ENCODE results near the gene METTL5.

- TF ChIP-seq CTCF (IDR thresholded peaks at IDR 0.05) (no peak), POLR2A (IDR thresholded peaks at IDR 0.05) (peak in 2 of 4 donors; percentile 57 to 75)
Observed at GRCh38 chr2:169798718-169799592, 25.8 kb downstream of the METTL5 start, which contains the start of gene SSB.

Data from esophagus squamous epithelium (tissue), 4 donors.